Fibroblast of the aortic adventitia (primary cell): Measurements from ENCODE around the gene GRB10. TPM values are rescaled to one million over a fixed set of nuclear protein-coding genes. Genes with fewer than 3 reads are reported as not detected.

Source experiments
- DNase-seq: peaks from one replicate; pipeline ENCODE4 v3.0.0-alpha.2; 2010; ENCODE audit warnings: low read depth
- H3K4me3 ChIP-seq: 2 replicates; pipeline ENCODE4 v1.5.1; 2011; ENCODE audit warnings: low read depth, mild to moderate bottlenecking, control low read depth, low read length, moderate library complexity
- CTCF ChIP-seq: IDR thresholded peaks from 2 replicates; pipeline ENCODE4 v1.5.1; 2011; ENCODE audit warnings: mild to moderate bottlenecking, low read length, control low read depth, inconsistent platforms; ENCODE audit not compliant: insufficient read depth
- total RNA-seq: library from RNA; depleted of rRNA; stranded (reverse); fragments of >200 nt; gene quantifications from 2 replicates; pipeline ENCODE4 v1.2.3, GENCODE V29; 2012; ENCODE audit warnings: low replicate concordance

Gene GRB10
- total RNA-seq, 1 donor: 39.1 TPM

- H3K4me3 ChIP-seq: no peak overlapping the region
- no peak for TF ChIP-seq CTCF
- DNase-seq: no peak
These were observed 237.7 kb downstream of the GRB10 start for GRCh38 chr7:50544992-50545391.

- no peak for DNase-seq
- TF ChIP-seq CTCF: no peak
- H3K4me3 ChIP-seq: no peak overlapping the region
These were observed 238.8 kb downstream of the GRB10 start for GRCh38 chr7:50543776-50544442.

- H3K4me3 ChIP-seq: no peak overlapping the region
- no peak for TF ChIP-seq CTCF
- DNase-seq: no peak
These were observed 240.6 kb downstream of the GRB10 start for GRCh38 chr7:50542132-50542531.

GRCh38 chr7:50540785-50541579, 241.7 kb downstream of the GRB10 start:
- no peak overlapping the region for H3K4me3 ChIP-seq
- DNase-seq: no peak
- no peak for TF ChIP-seq CTCF

Other genes with a start within 250 kb of the GRB10 start
- gene DDC, start 217.5 kb downstream of the GRB10 start, total RNA-seq: not detected in 2 replicates